ENCODE results near the gene BTN1A1.

DNA sequence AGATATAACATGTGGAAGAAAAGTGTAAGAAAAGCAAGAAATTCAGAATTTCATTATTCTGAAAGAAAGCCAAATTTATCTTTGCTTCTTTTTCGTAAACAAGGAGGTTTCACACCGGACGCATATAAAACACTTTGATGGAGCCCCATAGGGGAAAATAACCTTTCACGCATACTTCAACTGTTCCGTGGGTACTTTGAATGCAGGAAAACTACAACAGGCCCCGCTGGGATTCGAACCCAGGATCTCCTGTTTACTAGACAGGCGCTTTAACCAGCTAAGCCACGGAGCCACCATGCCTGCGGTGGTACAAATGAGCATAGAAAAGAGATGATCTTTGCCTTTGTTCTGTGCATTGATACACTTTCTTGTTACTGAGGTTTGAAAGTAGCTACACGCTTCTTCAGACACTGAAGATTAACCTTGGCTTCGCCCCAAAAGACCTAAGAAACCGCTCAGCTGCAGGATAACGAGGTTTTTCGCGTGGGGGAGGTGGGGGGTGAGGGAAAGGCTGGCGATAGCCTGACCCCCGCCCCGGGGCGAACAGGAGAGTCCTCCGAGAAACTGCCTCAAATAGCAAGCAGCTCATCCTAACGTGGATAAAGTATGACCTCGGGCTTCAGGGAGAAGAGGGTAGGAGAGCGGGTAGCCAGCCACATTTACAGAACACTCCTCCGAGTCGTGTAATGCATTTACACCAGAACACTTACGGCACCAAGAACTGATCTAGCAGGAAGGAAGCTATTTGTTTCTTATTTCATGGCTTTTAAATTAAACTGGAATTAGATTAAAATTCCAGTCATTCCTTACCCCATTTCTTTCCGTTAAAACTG is 32.8 kb downstream of the BTN1A1 start:
- TF ChIP-seq CTCF (IDR thresholded peaks at IDR 0.05) (no peak), EZH2 (IDR thresholded peaks at IDR 0.05) (no peak), EZH2phosphoT487 (IDR thresholded peaks at IDR 0.05) (no peak)
